ENCODE measurements around the gene KCNJ15. TPM values are rescaled to one million over a fixed set of nuclear protein-coding genes. Genes with fewer than 3 reads are reported as not detected.

KCNJ15 gene
- polyA plus RNA-seq, 3 donors, result 4.5 to 26.5 (median 8.0) TPM

DNA sequence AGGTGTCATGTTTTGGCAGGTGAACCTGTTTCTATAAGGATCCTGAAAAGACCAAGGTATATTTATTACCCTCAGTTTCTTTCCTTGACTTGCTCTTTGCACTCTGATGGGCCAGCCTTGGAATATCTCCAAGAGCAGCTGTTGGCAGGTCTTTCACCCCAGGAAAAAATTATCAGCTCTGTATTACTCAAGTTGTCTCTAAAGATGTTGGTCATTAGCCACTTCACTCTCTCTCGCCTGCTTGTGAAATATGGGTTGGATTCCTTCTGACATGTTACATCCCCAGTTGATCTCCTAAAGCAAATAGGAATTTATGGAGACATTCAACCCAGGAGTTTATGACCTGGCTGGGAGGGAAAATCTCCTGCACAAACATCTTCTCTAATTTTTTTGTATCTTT is 85.9 kb downstream of the KCNJ15 start:
- DNase-seq, result no peak
- no CpG with 5 or more reads among the region's 1 CpG for WGBS (ENCODE audit: insufficient coverage)
- H3K27ac ChIP-seq (ENCODE audit: low read depth in 1 of 2, low read length in 2 of 2), result no peak overlapping the region
- no peaks in the 10 kb centered on the region for H3K36me3 ChIP-seq (replicated peaks in 1 of 2; ENCODE audit: control insufficient read depth in 1 of 2, insufficient read depth in 2 of 2, low read length in 2 of 2)
- Mint-ChIP-seq H3K4me3 (no peak overlapping the region), H3K27ac (no peak overlapping the region), H3K9me3 (peaks cover 0 to 6% (median 2%) of the 10 kb centered on the region in 7 donors), H3K27me3 (ENCODE audit: low read depth in 3 of 3) (peaks cover 0 to 9% (median 5%) of the 10 kb centered on the region in 3 donors), H3K36me3 (no peaks in the 10 kb centered on the region), H3K4me1 (peaks cover 8% of the 10 kb centered on the region)
- no peak overlapping the region for H3K4me2 ChIP-seq (replicated peaks; ENCODE audit: extremely low read depth, low read length, poor library complexity, severe bottlenecking)
- no peaks in the 10 kb centered on the region for H4K20me1 ChIP-seq (ENCODE audit: insufficient read depth, low read length)
- no peak overlapping the region for H3K4me3 ChIP-seq (replicated peaks in 1 of 3; ENCODE audit: low read depth in 2 of 3, low read length in 3 of 3)
- TF ChIP-seq, protein P1, sequence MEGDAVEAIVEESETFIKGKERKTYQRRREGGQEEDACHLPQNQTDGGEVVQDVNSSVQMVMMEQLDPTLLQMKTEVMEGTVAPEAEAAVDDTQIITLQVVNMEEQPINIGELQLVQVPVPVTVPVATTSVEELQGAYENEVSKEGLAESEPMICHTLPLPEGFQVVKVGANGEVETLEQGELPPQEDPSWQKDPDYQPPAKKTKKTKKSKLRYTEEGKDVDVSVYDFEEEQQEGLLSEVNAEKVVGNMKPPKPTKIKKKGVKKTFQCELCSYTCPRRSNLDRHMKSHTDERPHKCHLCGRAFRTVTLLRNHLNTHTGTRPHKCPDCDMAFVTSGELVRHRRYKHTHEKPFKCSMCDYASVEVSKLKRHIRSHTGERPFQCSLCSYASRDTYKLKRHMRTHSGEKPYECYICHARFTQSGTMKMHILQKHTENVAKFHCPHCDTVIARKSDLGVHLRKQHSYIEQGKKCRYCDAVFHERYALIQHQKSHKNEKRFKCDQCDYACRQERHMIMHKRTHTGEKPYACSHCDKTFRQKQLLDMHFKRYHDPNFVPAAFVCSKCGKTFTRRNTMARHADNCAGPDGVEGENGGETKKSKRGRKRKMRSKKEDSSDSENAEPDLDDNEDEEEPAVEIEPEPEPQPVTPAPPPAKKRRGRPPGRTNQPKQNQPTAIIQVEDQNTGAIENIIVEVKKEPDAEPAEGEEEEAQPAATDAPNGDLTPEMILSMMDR (IDR thresholded peaks at IDR 0.05), result no peak
- H3K9me3 ChIP-seq (replicated peaks in 1 of 2; ENCODE audit: control insufficient read depth in 1 of 2, insufficient read depth in 1 of 2, low read length in 2 of 2), result no peaks in the 10 kb centered on the region
- no peak overlapping the region for H3K9ac ChIP-seq (ENCODE audit: insufficient read depth, low read length, poor library complexity, severe bottlenecking)
- intact Hi-C loops (cut with micrococcal nuclease), result no loop called here
- no peaks in the 10 kb centered on the region for H3K79me2 ChIP-seq (ENCODE audit: insufficient read depth, low read length)
- H2AFZ ChIP-seq (ENCODE audit: insufficient read depth, low read depth, low read length, poor library complexity, severe bottlenecking), result no peak overlapping the region
- H3K27me3 ChIP-seq (ENCODE audit: control insufficient read depth in 2 of 2, insufficient read depth in 2 of 2, low read length in 2 of 2), result no peaks in the 10 kb centered on the region
- peaks cover 0 to 10% of the 10 kb centered on the region in 2 donors for H3K4me1 ChIP-seq (ENCODE audit: control insufficient read depth in 1 of 2, insufficient read depth in 2 of 2, low read length in 2 of 2)

DNA sequence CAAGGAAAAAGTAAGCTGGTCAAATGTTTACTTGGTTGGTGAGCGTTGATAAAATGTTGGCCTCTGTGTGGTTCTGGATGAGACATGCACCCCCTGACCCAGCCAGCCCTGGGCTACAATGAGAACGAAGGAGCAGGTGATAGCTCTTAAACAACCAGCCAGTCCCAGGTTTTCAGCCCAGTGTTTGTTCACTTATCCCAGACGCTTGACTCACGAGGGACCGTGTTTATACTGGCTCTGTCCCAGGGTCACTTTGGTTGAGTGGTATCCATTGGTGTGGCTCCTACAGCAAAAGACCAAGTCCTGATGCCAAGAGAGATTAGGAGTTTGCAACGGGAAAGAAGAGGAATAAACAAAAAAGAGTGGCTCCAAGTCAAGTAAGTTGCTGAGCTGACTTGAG is 86.9 kb downstream of the KCNJ15 start:
- no peak overlapping the region for H3K4me3 ChIP-seq (replicated peaks in 1 of 3; ENCODE audit: low read depth in 2 of 3, low read length in 3 of 3)
- H2AFZ ChIP-seq (ENCODE audit: insufficient read depth, low read depth, low read length, poor library complexity, severe bottlenecking), result no peak overlapping the region
- peaks cover 8% of the 10 kb centered on the region for H3K4me1 Mint-ChIP-seq
- H3K9me3 Mint-ChIP-seq, result peaks cover 0 to 6% (median 2%) of the 10 kb centered on the region in 7 donors
- no peak for DNase-seq
- WGBS (ENCODE audit: insufficient coverage), result 92% methylated on average over 5 of the region's 6 CpGs
- H3K4me1 ChIP-seq (ENCODE audit: control insufficient read depth in 1 of 2, insufficient read depth in 2 of 2, low read length in 2 of 2), result peaks cover 0 to 10% of the 10 kb centered on the region in 2 donors
- no peaks in the 10 kb centered on the region for H3K79me2 ChIP-seq (ENCODE audit: insufficient read depth, low read length)
- H4K20me1 ChIP-seq (ENCODE audit: insufficient read depth, low read length), result no peaks in the 10 kb centered on the region
- H3K27ac ChIP-seq (ENCODE audit: low read depth in 1 of 2, low read length in 2 of 2), result no peak overlapping the region
- no peaks in the 10 kb centered on the region for H3K36me3 Mint-ChIP-seq
- intact Hi-C loops (cut with micrococcal nuclease), result no loop called here
- H3K27me3 ChIP-seq (ENCODE audit: control insufficient read depth in 2 of 2, insufficient read depth in 2 of 2, low read length in 2 of 2), result no peaks in the 10 kb centered on the region
- TF ChIP-seq, protein P1 (IDR thresholded peaks at IDR 0.05), result no peak
- no peak overlapping the region for H3K4me3 Mint-ChIP-seq
- H3K27ac Mint-ChIP-seq, result peak overlapping the region in 1 of 7 donors; percentile 15
- no peaks in the 10 kb centered on the region for H3K9me3 ChIP-seq (replicated peaks in 1 of 2; ENCODE audit: control insufficient read depth in 1 of 2, insufficient read depth in 1 of 2, low read length in 2 of 2)
- no peaks in the 10 kb centered on the region for H3K36me3 ChIP-seq (replicated peaks in 1 of 2; ENCODE audit: control insufficient read depth in 1 of 2, insufficient read depth in 2 of 2, low read length in 2 of 2)
- H3K9ac ChIP-seq (ENCODE audit: insufficient read depth, low read length, poor library complexity, severe bottlenecking), result no peak overlapping the region
- no peak overlapping the region for H3K4me2 ChIP-seq (replicated peaks; ENCODE audit: extremely low read depth, low read length, poor library complexity, severe bottlenecking)
- H3K27me3 Mint-ChIP-seq (ENCODE audit: low read depth in 3 of 3), result peaks cover 4 to 9% (median 5%) of the 10 kb centered on the region in 3 donors
